MV-4-11 (cell line): ENCODE results near the gene VAV2.

ENCODE experiments used
- DNase-seq: peaks from one replicate; lab custom pipeline; 2025; lab: John Stamatoyannopoulos, UW

The VAV2 gene

GRCh38 chr9:133916159-133916541 lies 76.0 kb downstream of the VAV2 start:
- DNase-seq = no peak

GRCh38 chr9:133915534-133916158 lies 76.5 kb downstream of the VAV2 start:
- DNase-seq = no peak

GRCh38 chr9:133914442-133915342 lies 77.4 kb downstream of the VAV2 start:
- DNase-seq = no peak

GRCh38 chr9:133913571-133914369 lies 78.4 kb downstream of the VAV2 start:
- DNase-seq = no peak

GRCh38 chr9:133910855-133911514 lies 81.1 kb downstream of the VAV2 start:
- DNase-seq = no peak

- no peak for DNase-seq
Measured at GRCh38 chr9:133906932-133907910, 84.9 kb downstream of the VAV2 start.

GRCh38 chr9:133906218-133906617 lies 85.9 kb downstream of the VAV2 start:
- DNase-seq = no peak

GRCh38 chr9:133905493-133905892 lies 86.6 kb downstream of the VAV2 start:
- DNase-seq = peak; percentile 29

GRCh38 chr9:133904346-133905090 lies 87.6 kb downstream of the VAV2 start:
- DNase-seq = no peak

GRCh38 chr9:133901184-133901835 lies 90.8 kb downstream of the VAV2 start:
- DNase-seq = no peak

GRCh38 chr9:133897675-133898074 lies 94.4 kb downstream of the VAV2 start:
- peak; percentile 69 for DNase-seq

- DNase-seq = peak; percentile 3
Measured at GRCh38 chr9:133896007-133896406, 96.1 kb downstream of the VAV2 start.

- no peak for DNase-seq
Measured at GRCh38 chr9:133895335-133895734, 96.8 kb downstream of the VAV2 start.

- no peak for DNase-seq
Measured at GRCh38 chr9:133894377-133895321, 97.5 kb downstream of the VAV2 start.

- no peak for DNase-seq
Measured at GRCh38 chr9:133893191-133893994, 98.7 kb downstream of the VAV2 start.

- DNase-seq = no peak
Measured at GRCh38 chr9:133892193-133892920, 99.8 kb downstream of the VAV2 start.

- no peak for DNase-seq
Measured at GRCh38 chr9:133891741-133892140, 100.4 kb downstream of the VAV2 start.
